ENCODE data around the gene REXO1.

REXO1 gene

DNA sequence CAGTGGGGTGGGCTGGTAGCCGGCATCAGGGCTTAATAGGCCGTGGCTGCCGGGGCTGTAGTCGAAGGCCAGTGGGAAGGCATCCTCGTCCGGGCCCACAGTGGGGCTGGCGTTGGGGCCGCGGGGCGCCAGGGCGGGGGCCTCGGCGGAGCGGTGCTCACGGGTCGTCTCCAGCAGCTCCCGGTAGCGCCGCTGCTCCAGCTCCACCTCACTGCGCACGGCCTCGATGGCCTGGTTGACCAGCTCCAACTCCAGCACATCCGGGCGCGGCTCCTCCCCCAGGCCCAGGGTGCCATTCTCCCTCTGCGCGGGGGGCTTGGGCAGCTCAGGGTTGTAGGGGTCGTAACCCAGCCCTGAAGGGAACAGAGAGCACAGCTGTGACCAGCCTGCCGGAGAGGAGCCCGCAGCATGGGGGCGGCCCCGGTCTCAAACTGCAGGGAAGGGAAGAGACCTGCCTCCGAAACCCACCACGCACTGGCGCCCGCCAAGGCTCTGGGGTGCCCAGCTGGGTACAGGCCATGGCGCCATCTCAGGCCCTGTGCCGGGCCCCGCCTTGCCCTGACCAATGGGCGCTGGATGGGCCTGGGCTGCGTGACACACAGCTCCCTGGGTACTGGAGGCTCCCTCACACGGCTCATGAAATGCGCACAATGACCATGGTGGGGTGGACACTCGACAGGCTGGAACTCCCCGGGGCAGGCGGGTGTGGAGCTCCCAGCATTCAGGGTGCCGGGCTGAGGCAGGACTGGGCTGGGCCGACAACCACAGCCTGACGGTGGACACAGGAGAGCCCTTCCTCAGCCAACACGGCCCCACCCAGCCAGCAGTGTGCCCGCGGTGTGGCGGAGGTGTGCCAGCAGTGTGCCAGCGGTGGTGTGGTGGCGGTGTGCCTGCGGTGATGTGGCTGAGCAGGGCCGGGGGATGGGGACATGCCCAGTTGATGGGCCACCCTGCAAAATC lies 19.7 kb downstream of the REXO1 start:
- Histone ChIP-seq H3K27ac (ENCODE audit: low read depth, low read length) (no peak overlapping the region), H3K23ac (ENCODE audit: low read length) (no peak overlapping the region), H3K4me3 (ENCODE audit: low read length) (no peak overlapping the region), H3K18ac (ENCODE audit: low read length) (no peak overlapping the region), H4K8ac (ENCODE audit: low read depth, low read length) (no peak overlapping the region), H3K4me1 (ENCODE audit: control insufficient read depth, low read depth, low read length) (no peaks in the 10 kb centered on the region), H2BK5ac (ENCODE audit: low read length) (no peak overlapping the region), H3K36me3 (ENCODE audit: control insufficient read depth, insufficient read depth, low read length) (peaks cover 2% of the 10 kb centered on the region), H2BK15ac (replicated peaks; ENCODE audit: low read depth) (no peak overlapping the region), H3K79me2 (ENCODE audit: control insufficient read depth, insufficient read depth, low read length) (peaks cover 1% of the 10 kb centered on the region), H2AK5ac (ENCODE audit: low read length) (no peak overlapping the region), H3K4ac (ENCODE audit: low read depth, low read length) (no peak overlapping the region), H3K9ac (ENCODE audit: low read length) (no peak overlapping the region), H3K4me2 (ENCODE audit: low read length) (no peak overlapping the region), H3K56ac (ENCODE audit: low read length) (no peak overlapping the region), H3K27me3 (ENCODE audit: insufficient read depth, low read length, poor library complexity) (no peaks in the 10 kb centered on the region), H3K79me1 (ENCODE audit: low read length) (peaks cover 14% of the 10 kb centered on the region), H2BK120ac (ENCODE audit: low read depth, low read length) (no peak overlapping the region), H4K5ac (ENCODE audit: low read length) (no peak overlapping the region)
- DNase-seq: no peak
- WGBS (ENCODE audit: extremely low coverage, insufficient coverage, low lambda C conversion rate): no CpG with 5 or more reads among the region's 57 CpGs

DNA sequence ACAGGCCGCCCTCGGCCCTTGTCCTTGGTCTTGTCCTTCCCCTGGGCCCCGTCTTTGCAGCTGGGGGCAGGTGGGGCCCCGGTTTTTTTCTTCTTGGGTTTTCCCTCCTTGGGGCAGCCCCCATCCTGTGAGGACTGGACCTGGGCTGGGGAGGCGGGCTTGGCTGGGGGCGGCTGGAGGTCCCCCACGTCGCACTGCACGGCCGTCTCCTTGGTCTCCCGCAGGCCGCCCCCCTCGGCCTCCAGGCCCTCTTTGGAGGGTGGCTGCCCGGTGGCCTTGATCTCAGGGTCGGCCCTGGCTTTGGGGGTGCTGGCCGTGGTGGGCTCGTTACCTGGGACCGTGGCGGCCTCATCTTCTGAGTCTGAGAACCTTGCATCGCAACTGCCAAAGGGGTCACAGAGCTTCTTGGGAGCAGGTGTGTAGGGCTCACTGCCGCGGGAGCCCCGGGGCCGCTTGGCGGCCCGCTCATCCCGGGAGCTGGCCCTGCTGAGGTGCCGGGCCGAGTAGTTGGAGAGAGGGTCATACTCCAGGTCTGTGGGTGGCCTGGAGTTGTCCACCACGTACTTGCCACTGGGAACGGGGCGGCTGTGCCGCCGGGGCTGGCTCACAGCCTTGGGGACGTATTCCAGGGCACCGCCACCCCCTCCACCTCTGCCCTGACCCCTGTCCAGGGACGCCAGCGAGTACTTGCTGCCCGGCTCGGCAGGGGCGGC lies 20.6 kb downstream of the REXO1 start:
- peak overlapping the region; percentile 62 for H3K56ac ChIP-seq (ENCODE audit: low read length)
- peaks cover 1% of the 10 kb centered on the region for H3K79me2 ChIP-seq (ENCODE audit: control insufficient read depth, insufficient read depth, low read length)
- no peak overlapping the region for H3K4me3 ChIP-seq (ENCODE audit: low read length)
- no peaks in the 10 kb centered on the region for H3K4me1 ChIP-seq (ENCODE audit: control insufficient read depth, low read depth, low read length)
- H4K8ac ChIP-seq (ENCODE audit: low read depth, low read length): no peak overlapping the region
- H2BK120ac ChIP-seq (ENCODE audit: low read depth, low read length): no peak overlapping the region
- WGBS (ENCODE audit: extremely low coverage, insufficient coverage, low lambda C conversion rate): no CpG with 5 or more reads among the region's 41 CpGs
- H3K4ac ChIP-seq (ENCODE audit: low read depth, low read length): no peak overlapping the region
- no peak overlapping the region for H2AK5ac ChIP-seq (ENCODE audit: low read length)
- no peak for DNase-seq
- no peak overlapping the region for H2BK15ac ChIP-seq (replicated peaks; ENCODE audit: low read depth)
- H2BK5ac ChIP-seq (ENCODE audit: low read length): no peak overlapping the region
- H3K9ac ChIP-seq (ENCODE audit: low read length): peak overlapping the region; percentile 38
- no peaks in the 10 kb centered on the region for H3K27me3 ChIP-seq (ENCODE audit: insufficient read depth, low read length, poor library complexity)
- no peak overlapping the region for H3K23ac ChIP-seq (ENCODE audit: low read length)
- peaks cover 2% of the 10 kb centered on the region for H3K36me3 ChIP-seq (ENCODE audit: control insufficient read depth, insufficient read depth, low read length)
- peaks cover 14% of the 10 kb centered on the region for H3K79me1 ChIP-seq (ENCODE audit: low read length)
- no peak overlapping the region for H4K5ac ChIP-seq (ENCODE audit: low read length)
- no peak overlapping the region for H3K4me2 ChIP-seq (ENCODE audit: low read length)
- peak overlapping the region; percentile 36 for H3K27ac ChIP-seq (ENCODE audit: low read depth, low read length)
- H3K18ac ChIP-seq (ENCODE audit: low read length): no peak overlapping the region

DNA sequence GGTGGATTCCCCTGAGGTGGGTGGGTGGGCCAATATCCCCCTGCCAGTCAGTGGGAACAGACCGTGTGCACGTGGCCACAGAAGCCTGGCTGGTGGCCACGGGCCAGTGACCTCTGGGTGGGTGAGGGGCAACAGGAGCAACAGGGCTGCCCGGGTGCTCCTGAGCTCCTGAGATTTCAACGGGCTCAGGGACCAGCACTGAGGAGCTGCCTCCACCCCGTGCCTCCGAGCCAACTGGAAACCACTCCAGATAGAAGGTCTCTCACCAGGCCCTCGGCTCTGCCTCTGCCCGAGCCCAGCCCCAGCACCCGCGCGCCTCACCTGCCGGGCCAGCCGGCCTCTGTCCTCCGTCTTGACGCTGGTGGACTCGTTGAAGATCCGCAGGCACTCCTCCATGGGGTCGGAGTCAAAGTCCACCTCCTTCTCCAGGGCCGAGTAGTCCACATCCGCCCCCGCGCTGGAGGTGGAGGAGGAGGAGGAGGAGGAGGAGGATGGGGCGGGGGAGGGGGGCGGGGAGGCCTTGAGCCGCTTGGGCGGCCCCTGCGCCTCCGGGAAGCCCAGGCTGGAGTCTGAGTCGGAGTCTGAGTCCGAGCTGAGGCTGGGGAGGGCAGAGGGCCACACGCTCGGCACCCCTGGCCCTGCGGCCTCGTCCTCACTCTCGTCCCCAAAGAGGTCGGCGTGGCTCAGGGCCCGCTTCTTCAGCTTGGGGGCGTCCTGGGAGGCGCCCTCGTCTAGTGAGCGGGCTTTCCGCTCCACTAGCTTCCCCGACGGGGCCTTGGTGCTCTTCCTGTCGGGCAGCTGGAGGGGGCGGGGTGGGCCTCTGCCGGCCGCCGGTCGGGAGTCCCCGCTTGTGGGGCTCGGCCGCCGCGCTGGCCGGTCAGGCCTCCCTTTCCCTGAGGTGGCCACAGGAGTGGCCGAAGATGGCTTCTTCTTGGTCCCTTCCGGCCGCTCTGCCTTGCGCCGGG lies 21.4 kb downstream of the REXO1 start:
- no peak overlapping the region for H2AK5ac ChIP-seq (ENCODE audit: low read length)
- no peak overlapping the region for H4K8ac ChIP-seq (ENCODE audit: low read depth, low read length)
- peak overlapping the region; percentile 73 for H3K27ac ChIP-seq (ENCODE audit: low read depth, low read length)
- no peak overlapping the region for H4K5ac ChIP-seq (ENCODE audit: low read length)
- no peak overlapping the region for H2BK5ac ChIP-seq (ENCODE audit: low read length)
- peak; percentile 59 for DNase-seq
- peak overlapping the region; percentile 55 for H3K9ac ChIP-seq (ENCODE audit: low read length)
- H3K4me2 ChIP-seq (ENCODE audit: low read length): no peak overlapping the region
- H3K36me3 ChIP-seq (ENCODE audit: control insufficient read depth, insufficient read depth, low read length): peaks cover 2% of the 10 kb centered on the region
- H3K79me2 ChIP-seq (ENCODE audit: control insufficient read depth, insufficient read depth, low read length): peaks cover under 1% of the 10 kb centered on the region
- WGBS (ENCODE audit: extremely low coverage, insufficient coverage, low lambda C conversion rate): no CpG with 5 or more reads among the region's 63 CpGs
- peak overlapping the region; percentile 81 for H3K56ac ChIP-seq (ENCODE audit: low read length)
- H3K23ac ChIP-seq (ENCODE audit: low read length): no peak overlapping the region
- no peak overlapping the region for H3K4ac ChIP-seq (ENCODE audit: low read depth, low read length)
- peaks cover 10% of the 10 kb centered on the region for H3K79me1 ChIP-seq (ENCODE audit: low read length)
- no peak overlapping the region for H3K4me3 ChIP-seq (ENCODE audit: low read length)
- H3K4me1 ChIP-seq (ENCODE audit: control insufficient read depth, low read depth, low read length): no peaks in the 10 kb centered on the region
- no peak overlapping the region for H2BK15ac ChIP-seq (replicated peaks; ENCODE audit: low read depth)
- H3K27me3 ChIP-seq (ENCODE audit: insufficient read depth, low read length, poor library complexity): no peaks in the 10 kb centered on the region
- no peak overlapping the region for H2BK120ac ChIP-seq (ENCODE audit: low read depth, low read length)
- no peak overlapping the region for H3K18ac ChIP-seq (ENCODE audit: low read length)

GRCh38 chr19:1825909-1826556 lies 22.2 kb downstream of the REXO1 start:
- Histone ChIP-seq H3K23ac (ENCODE audit: low read length) (no peak overlapping the region), H3K4me2 (ENCODE audit: low read length) (no peak overlapping the region), H2BK15ac (replicated peaks; ENCODE audit: low read depth) (no peak overlapping the region), H3K79me1 (ENCODE audit: low read length) (peaks cover 8% of the 10 kb centered on the region), H3K79me2 (ENCODE audit: control insufficient read depth, insufficient read depth, low read length) (no peaks in the 10 kb centered on the region), H3K27me3 (ENCODE audit: insufficient read depth, low read length, poor library complexity) (no peaks in the 10 kb centered on the region), H3K4ac (ENCODE audit: low read depth, low read length) (no peak overlapping the region), H3K4me1 (ENCODE audit: control insufficient read depth, low read depth, low read length) (no peaks in the 10 kb centered on the region), H3K18ac (ENCODE audit: low read length) (no peak overlapping the region), H3K36me3 (ENCODE audit: control insufficient read depth, insufficient read depth, low read length) (peaks cover 4% of the 10 kb centered on the region), H3K4me3 (ENCODE audit: low read length) (no peak overlapping the region), H3K9ac (ENCODE audit: low read length) (peak overlapping the region; percentile 53), H2BK5ac (ENCODE audit: low read length) (no peak overlapping the region), H4K8ac (ENCODE audit: low read depth, low read length) (no peak overlapping the region), H3K27ac (ENCODE audit: low read depth, low read length) (no peak overlapping the region), H2BK120ac (ENCODE audit: low read depth, low read length) (no peak overlapping the region), H3K56ac (ENCODE audit: low read length) (peak overlapping the region; percentile 74), H4K5ac (ENCODE audit: low read length) (no peak overlapping the region), H2AK5ac (ENCODE audit: low read length) (no peak overlapping the region)
- peak; percentile 84 for DNase-seq
- no CpG with 5 or more reads among the region's 15 CpGs for WGBS (ENCODE audit: extremely low coverage, insufficient coverage, low lambda C conversion rate)

DNA sequence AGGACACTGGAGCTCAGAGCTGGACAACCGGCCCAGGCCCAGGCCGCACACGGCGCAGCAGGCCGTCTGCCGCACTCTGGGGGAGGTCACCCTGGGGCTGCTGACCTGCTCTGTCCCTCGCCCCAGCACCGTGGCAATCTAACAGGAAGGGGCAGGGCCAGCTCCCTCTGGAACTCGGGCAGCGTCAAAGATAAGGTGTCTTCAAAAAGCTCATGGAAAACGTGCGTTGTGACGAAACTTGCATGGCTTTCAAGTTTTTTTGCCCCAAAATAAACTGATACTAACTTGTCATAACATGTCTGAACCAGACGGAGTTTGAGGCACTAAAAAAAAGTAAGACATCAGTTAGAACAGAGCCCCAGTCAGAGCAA lies 24.0 kb downstream of the REXO1 start:
- Histone ChIP-seq H3K79me1 (ENCODE audit: low read length) (peaks cover 2% of the 10 kb centered on the region), H3K56ac (ENCODE audit: low read length) (no peak overlapping the region), H2AK5ac (ENCODE audit: low read length) (no peak overlapping the region), H4K8ac (ENCODE audit: low read depth, low read length) (no peak overlapping the region), H3K79me2 (ENCODE audit: control insufficient read depth, insufficient read depth, low read length) (no peaks in the 10 kb centered on the region), H2BK5ac (ENCODE audit: low read length) (no peak overlapping the region), H3K27me3 (ENCODE audit: insufficient read depth, low read length, poor library complexity) (no peaks in the 10 kb centered on the region), H3K9ac (ENCODE audit: low read length) (no peak overlapping the region), H3K23ac (ENCODE audit: low read length) (no peak overlapping the region), H4K5ac (ENCODE audit: low read length) (no peak overlapping the region), H3K4me3 (ENCODE audit: low read length) (no peak overlapping the region), H2BK15ac (replicated peaks; ENCODE audit: low read depth) (no peak overlapping the region), H3K4me1 (ENCODE audit: control insufficient read depth, low read depth, low read length) (no peaks in the 10 kb centered on the region), H3K36me3 (ENCODE audit: control insufficient read depth, insufficient read depth, low read length) (peaks cover 2% of the 10 kb centered on the region), H2BK120ac (ENCODE audit: low read depth, low read length) (no peak overlapping the region), H3K4me2 (ENCODE audit: low read length) (no peak overlapping the region), H3K27ac (ENCODE audit: low read depth, low read length) (no peak overlapping the region), H3K18ac (ENCODE audit: low read length) (no peak overlapping the region), H3K4ac (ENCODE audit: low read depth, low read length) (no peak overlapping the region)
- no peak for DNase-seq
- WGBS (ENCODE audit: extremely low coverage, insufficient coverage, low lambda C conversion rate): no CpG with 5 or more reads among the region's 14 CpGs

All from mesendoderm (in vitro differentiated cells).